Endodermal cell (in vitro differentiated cells): ENCODE results near the gene UMAD1. TPM values are rescaled to one million over a fixed set of nuclear protein-coding genes. Genes with fewer than 3 reads are reported as not detected.
"Not testable (repeated sequence)": the region's sequence is repeated elsewhere in the genome, so short reads cannot be mapped to it uniquely, and the experiment has no call there.

Source experiments
- DNase-seq: peaks from one replicate; pipeline ENCODE4 v3.0.0-alpha.2; 2017
- H3K27ac ChIP-seq: 2 replicates; pipeline ENCODE4 v1.5.1; 2013; ENCODE audit warnings: mild to moderate bottlenecking, low read depth, low read length, moderate library complexity
- H3K27me3 ChIP-seq: 2 replicates; pipeline ENCODE4 v1.6.1; 2013; ENCODE audit warnings: mild to moderate bottlenecking, low read length, moderate library complexity; ENCODE audit not compliant: insufficient read depth, control insufficient read depth, poor library complexity, severe bottlenecking
- H3K36me3 ChIP-seq: 2 replicates; pipeline ENCODE4 v1.7.0; 2013; ENCODE audit warnings: mild to moderate bottlenecking, low read length, moderate library complexity; ENCODE audit not compliant: control insufficient read depth, insufficient read depth
- H3K4me1 ChIP-seq: one replicate; pipeline ENCODE4 v1.7.0; 2013; ENCODE audit warnings: low read length; ENCODE audit not compliant: control insufficient read depth, insufficient read depth
- H3K4me3 ChIP-seq: 2 replicates; pipeline ENCODE4 v1.5.1; 2013; ENCODE audit warnings: mild to moderate bottlenecking, low read length, moderate library complexity
- H3K9ac ChIP-seq: 2 replicates; pipeline ENCODE4 v1.6.1; 2013; ENCODE audit warnings: mild to moderate bottlenecking, low read length, moderate library complexity; ENCODE audit not compliant: poor library complexity, severe bottlenecking; ENCODE audit errors: extremely low read depth
- H3K9me3 ChIP-seq: 2 replicates; pipeline ENCODE4 v1.6.1; 2013; ENCODE audit warnings: mild to moderate bottlenecking, low read length, moderate library complexity; ENCODE audit not compliant: control insufficient read depth
- H3K27ac Mint-ChIP-seq: 2 replicates; pipeline ENCODE4 v1.8.0; 2020; ENCODE audit warnings: mixed read lengths
- H3K27me3 Mint-ChIP-seq: 2 replicates; pipeline ENCODE4 v1.8.0; 2021; ENCODE audit warnings: mild to moderate bottlenecking, mixed read lengths; ENCODE audit not compliant: insufficient read depth
- H3K36me3 Mint-ChIP-seq: 2 replicates; pipeline ENCODE4 v1.8.0; 2020; ENCODE audit warnings: low read depth, mixed read lengths
- H3K4me1 Mint-ChIP-seq: 2 replicates; pipeline ENCODE4 v1.8.0; 2020; ENCODE audit warnings: mixed read lengths
- H3K4me3 Mint-ChIP-seq: 2 replicates; pipeline ENCODE4 v1.8.0; 2020; ENCODE audit warnings: mild to moderate bottlenecking, moderate library complexity, mixed read lengths
- H3K9me3 Mint-ChIP-seq: 2 replicates; pipeline ENCODE4 v1.8.0; 2020; ENCODE audit warnings: mild to moderate bottlenecking, mixed read lengths
- CTCF ChIP-seq: fragments of 200-600 bp; sonication (generic); conservative IDR thresholded peaks from 2 replicates; pipeline ENCODE4 v1.5.0; 2021; ENCODE audit warnings: antibody characterized with exemption, mild to moderate bottlenecking
- WGBS, 2 experiments: methylation state at CpG; one replicate each; pipeline versions ENCODE4 v1.1.5 to v1.1.7; 2013; ENCODE audit warnings: missing lambda C conversion rate in 2 of 2, mixed read lengths in 1 of 2; ENCODE audit not compliant: insufficient coverage in 1 of 2, insufficient read length in 1 of 2; 5-methylcytosine and 5-hydroxymethylcytosine counted together
- total RNA-seq, 2 donors: library from RNA; stranded (reverse); fragmentation: NEBNext Ultra II Directional in 1 of 2; extraction: Animal tissue kit (Norgen Biotek cat#: 25700) in 1 of 2; gene quantifications; 2 replicates in 1 of 2; 3 replicates in 1 of 2; pipeline ENCODE4 v1.2.1, GENCODE V29; 2021

UMAD1 gene
- total RNA-seq, 2 donors from 2014 or later = 9.7 to 10.3 TPM

GRCh38 chr7:7816816-7817536 is 176.4 kb downstream of the UMAD1 start:
- Histone ChIP-seq H3K27me3 (no peaks in the 10 kb centered on the region), H3K4me3 (no peak overlapping the region), H3K9ac (no peak overlapping the region), H3K36me3 (no peaks in the 10 kb centered on the region), H3K4me1 (peaks cover 3% of the 10 kb centered on the region), H3K27ac (no peak overlapping the region), H3K9me3 (no peaks in the 10 kb centered on the region)
- Mint-ChIP-seq H3K36me3 (no peaks in the 10 kb centered on the region), H3K4me3 (no peak overlapping the region), H3K4me1 (peaks cover 8% of the 10 kb centered on the region), H3K9me3 (no peaks in the 10 kb centered on the region), H3K27ac (no peak overlapping the region), H3K27me3 (no peaks in the 10 kb centered on the region)
- no peak for TF ChIP-seq CTCF
- 84 to 87% methylated on average over 3 to 7 of the region's 7 CpGs for WGBS, 2 experiments
- DNase-seq = no peak

GRCh38 chr7:7817748-7818147 is 177.2 kb downstream of the UMAD1 start:
- no peak overlapping the region for H3K27ac ChIP-seq
- H3K27me3 ChIP-seq = no peaks in the 10 kb centered on the region
- H3K4me3 ChIP-seq = no peak overlapping the region
- Mint-ChIP-seq H3K27me3 (no peaks in the 10 kb centered on the region), H3K4me3 (no peak overlapping the region), H3K9me3 (no peaks in the 10 kb centered on the region), H3K27ac (no peak overlapping the region), H3K36me3 (no peaks in the 10 kb centered on the region), H3K4me1 (peaks cover 13% of the 10 kb centered on the region)
- H3K9ac ChIP-seq = no peak overlapping the region
- 88 to 100% methylated on average over 1 to 2 of the region's 2 CpGs for WGBS, 2 experiments
- peaks cover 3% of the 10 kb centered on the region for H3K4me1 ChIP-seq
- no peak for TF ChIP-seq CTCF
- no peak for DNase-seq
- H3K9me3 ChIP-seq = no peaks in the 10 kb centered on the region
- H3K36me3 ChIP-seq = no peaks in the 10 kb centered on the region

- H3K36me3 ChIP-seq, H3K27me3 ChIP-seq, H3K9me3 Mint-ChIP-seq, H3K9me3 ChIP-seq, H3K27me3 Mint-ChIP-seq, H3K4me3 ChIP-seq, H3K27ac ChIP-seq, H3K4me3 Mint-ChIP-seq, H3K4me1 ChIP-seq, H3K36me3 Mint-ChIP-seq, DNase-seq, H3K9ac ChIP-seq, H3K27ac Mint-ChIP-seq: not testable (repeated sequence)
- peaks cover 13% of the 10 kb centered on the region for H3K4me1 Mint-ChIP-seq
- WGBS, 2 experiments = 88 to 96% methylated on average over 1 to 2 of the region's 2 CpGs
Measured at GRCh38 chr7:7818179-7818578, 177.6 kb downstream of the UMAD1 start.
